Natural killer cell (primary cell): ENCODE data around the gene TFAP2D. TPM values are rescaled to one million over a fixed set of nuclear protein-coding genes. Genes with fewer than 3 reads are reported as not detected.

ENCODE experiments used
- ATAC-seq, 3 donors: fragments of 150-1000 bp in 2 of 3; fragments of 200-7000 bp in 1 of 3; cut with Tn5 transposase; 1 replicate in 1 of 3; 2 replicates in 2 of 3; pipeline ENCODE4 v1.10.0; 2021; ENCODE audit warnings: mild to moderate bottlenecking in 2 of 3, moderate library complexity in 2 of 3
- DNase-seq, 2 donors: peaks; one replicate each; pipeline versions ENCODE4 v3.0.0 to v3.0.0-alpha.2; 2013 to 2021; ENCODE audit warnings: mixed read lengths in 1 of 2
- H3K27ac ChIP-seq: one replicate; pipeline ENCODE4 v1.5.1; 2013; ENCODE audit warnings: mild to moderate bottlenecking, low read length
- H3K27me3 ChIP-seq: one replicate; pipeline ENCODE4 v1.6.1; 2013; ENCODE audit warnings: low read length; ENCODE audit not compliant: control insufficient read depth, insufficient read depth
- H3K36me3 ChIP-seq: one replicate; pipeline ENCODE4 v1.6.1; 2013; ENCODE audit warnings: low read length; ENCODE audit not compliant: control insufficient read depth, insufficient read depth
- H3K4me1 ChIP-seq: one replicate; pipeline ENCODE4 v1.6.1; 2013; ENCODE audit warnings: low read length; ENCODE audit not compliant: control insufficient read depth, insufficient read depth
- H3K4me3 ChIP-seq: one replicate; pipeline ENCODE4 v1.5.1; 2013; ENCODE audit warnings: low read length
- H3K9me3 ChIP-seq: one replicate; pipeline ENCODE4 v1.6.1; 2013; ENCODE audit warnings: low read length; ENCODE audit not compliant: control insufficient read depth, insufficient read depth
- H3K27ac Mint-ChIP-seq, 2 donors: one replicate each; pipeline ENCODE4 v1.8.0; 2022; ENCODE audit warnings: mild to moderate bottlenecking in 2 of 2, mixed read lengths in 2 of 2, moderate library complexity in 1 of 2
- H3K27me3 Mint-ChIP-seq, 2 donors: one replicate each; pipeline ENCODE4 v1.8.0; 2022; ENCODE audit warnings: low read depth in 2 of 2, mixed read lengths in 2 of 2
- H3K36me3 Mint-ChIP-seq: one replicate; pipeline ENCODE4 v1.8.0; 2022; ENCODE audit warnings: mixed read lengths
- H3K4me1 Mint-ChIP-seq, 2 donors: one replicate each; pipeline ENCODE4 v1.8.0; 2022; ENCODE audit warnings: mixed read lengths in 2 of 2
- H3K4me3 Mint-ChIP-seq: one replicate; pipeline ENCODE4 v1.8.0; 2022; ENCODE audit warnings: mild to moderate bottlenecking, moderate library complexity, mixed read lengths
- H3K9me3 Mint-ChIP-seq, 2 donors: one replicate each; pipeline ENCODE4 v1.8.0; 2022; ENCODE audit warnings: mixed read lengths in 2 of 2
- WGBS: methylation state at CpG from one replicate; pipeline ENCODE4 v1.1.7; 2013; ENCODE audit warnings: missing lambda C conversion rate; ENCODE audit not compliant: insufficient coverage; 5-methylcytosine and 5-hydroxymethylcytosine counted together
- intact Hi-C: fragments of 100-400 bp; cut with micrococcal nuclease; formaldehyde crosslinking; loops from one replicate; pipeline ENCODE4 v1.14.2; 2022
- total RNA-seq, 4 donors: library from RNA; stranded (reverse); fragments of 120-200 nt in 1 of 4; gene quantifications; one replicate each; pipeline versions ENCODE4 v1.2.3 to v1.2.4, GENCODE V29; 2013 to 2022
- TF ChIP-seq, protein P1 (sequence below): fragments of 200-600 bp; IDR thresholded peaks from one replicate; pipeline ENCODE4 v1.8.0; 2022; ENCODE audit warnings: antibody characterized with exemption

Gene TFAP2D
- total RNA-seq, 3 donors from 2014 or later (not counting 1 experiment from before 2014, with no cell fraction given): not detected

GRCh38 chr6:50714487-50715379 lies 1.4 kb downstream of the TFAP2D start:
- DNase-seq (no peak), ATAC-seq (no peak)
- Mint-ChIP-seq H3K4me3 (no peak overlapping the region), H3K4me1 (no peaks in the 10 kb centered on the region), H3K9me3 (peaks cover 10 to 14% of the 10 kb centered on the region in 2 donors), H3K27ac (no peak overlapping the region), H3K36me3 (peaks cover 33% of the 10 kb centered on the region), H3K27me3 (peaks cover 29 to 54% of the 10 kb centered on the region in 2 donors)
- WGBS: 5% methylated on average over 51 of the region's 51 CpGs
- intact Hi-C loops: no loop called here
- peaks cover 15% of the 10 kb centered on the region for H3K27me3 ChIP-seq
- H3K36me3 ChIP-seq: no peaks in the 10 kb centered on the region
- no peak overlapping the region for H3K4me3 ChIP-seq
- TF ChIP-seq, protein P1, sequence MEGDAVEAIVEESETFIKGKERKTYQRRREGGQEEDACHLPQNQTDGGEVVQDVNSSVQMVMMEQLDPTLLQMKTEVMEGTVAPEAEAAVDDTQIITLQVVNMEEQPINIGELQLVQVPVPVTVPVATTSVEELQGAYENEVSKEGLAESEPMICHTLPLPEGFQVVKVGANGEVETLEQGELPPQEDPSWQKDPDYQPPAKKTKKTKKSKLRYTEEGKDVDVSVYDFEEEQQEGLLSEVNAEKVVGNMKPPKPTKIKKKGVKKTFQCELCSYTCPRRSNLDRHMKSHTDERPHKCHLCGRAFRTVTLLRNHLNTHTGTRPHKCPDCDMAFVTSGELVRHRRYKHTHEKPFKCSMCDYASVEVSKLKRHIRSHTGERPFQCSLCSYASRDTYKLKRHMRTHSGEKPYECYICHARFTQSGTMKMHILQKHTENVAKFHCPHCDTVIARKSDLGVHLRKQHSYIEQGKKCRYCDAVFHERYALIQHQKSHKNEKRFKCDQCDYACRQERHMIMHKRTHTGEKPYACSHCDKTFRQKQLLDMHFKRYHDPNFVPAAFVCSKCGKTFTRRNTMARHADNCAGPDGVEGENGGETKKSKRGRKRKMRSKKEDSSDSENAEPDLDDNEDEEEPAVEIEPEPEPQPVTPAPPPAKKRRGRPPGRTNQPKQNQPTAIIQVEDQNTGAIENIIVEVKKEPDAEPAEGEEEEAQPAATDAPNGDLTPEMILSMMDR: no peak
- H3K9me3 ChIP-seq: no peaks in the 10 kb centered on the region
- no peak overlapping the region for H3K27ac ChIP-seq
- H3K4me1 ChIP-seq: no peaks in the 10 kb centered on the region

DNA sequence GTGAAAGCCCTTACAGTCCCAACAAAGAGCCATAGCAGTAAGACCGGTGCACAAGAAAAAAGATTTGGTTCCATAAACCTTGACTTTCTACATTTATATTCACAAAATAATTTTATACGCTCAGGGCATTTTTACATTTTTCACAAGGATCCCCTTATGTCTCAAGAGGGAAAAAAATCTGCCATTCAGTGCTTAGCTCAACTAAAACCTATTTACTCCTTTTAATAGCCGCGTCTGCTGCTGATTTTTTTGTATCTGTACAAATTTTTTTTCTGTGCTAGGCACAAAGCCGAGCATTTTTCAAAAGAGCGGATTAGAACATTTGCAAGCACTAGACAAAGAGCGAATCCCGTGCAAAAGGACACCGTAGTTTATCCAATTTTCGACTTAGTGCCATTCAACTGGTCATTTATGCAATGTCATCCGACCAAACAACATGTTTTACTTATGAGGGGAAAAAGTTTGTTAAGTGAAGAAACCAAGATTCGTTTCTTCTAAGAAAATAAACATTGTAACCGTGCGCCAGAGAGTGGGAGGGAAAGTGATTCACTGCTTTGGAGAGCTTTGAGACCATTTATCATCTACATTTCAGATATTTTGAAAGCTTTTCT lies 3.7 kb downstream of the TFAP2D start:
- WGBS: 14% methylated on average over 14 of the region's 14 CpGs
- Mint-ChIP-seq H3K4me3 (no peak overlapping the region), H3K4me1 (no peaks in the 10 kb centered on the region), H3K9me3 (peaks cover 10 to 12% of the 10 kb centered on the region in 2 donors), H3K27ac (no peak overlapping the region), H3K36me3 (peaks cover 33% of the 10 kb centered on the region), H3K27me3 (peaks cover 30 to 65% of the 10 kb centered on the region in 2 donors)
- TF ChIP-seq, protein P1: no peak
- Histone ChIP-seq H3K9me3 (no peaks in the 10 kb centered on the region), H3K27ac (no peak overlapping the region), H3K36me3 (no peaks in the 10 kb centered on the region), H3K4me3 (no peak overlapping the region), H3K4me1 (no peaks in the 10 kb centered on the region), H3K27me3 (peaks cover 19% of the 10 kb centered on the region)
- DNase-seq (no peak), ATAC-seq (no peak)
- intact Hi-C loops: no loop called here

DNA sequence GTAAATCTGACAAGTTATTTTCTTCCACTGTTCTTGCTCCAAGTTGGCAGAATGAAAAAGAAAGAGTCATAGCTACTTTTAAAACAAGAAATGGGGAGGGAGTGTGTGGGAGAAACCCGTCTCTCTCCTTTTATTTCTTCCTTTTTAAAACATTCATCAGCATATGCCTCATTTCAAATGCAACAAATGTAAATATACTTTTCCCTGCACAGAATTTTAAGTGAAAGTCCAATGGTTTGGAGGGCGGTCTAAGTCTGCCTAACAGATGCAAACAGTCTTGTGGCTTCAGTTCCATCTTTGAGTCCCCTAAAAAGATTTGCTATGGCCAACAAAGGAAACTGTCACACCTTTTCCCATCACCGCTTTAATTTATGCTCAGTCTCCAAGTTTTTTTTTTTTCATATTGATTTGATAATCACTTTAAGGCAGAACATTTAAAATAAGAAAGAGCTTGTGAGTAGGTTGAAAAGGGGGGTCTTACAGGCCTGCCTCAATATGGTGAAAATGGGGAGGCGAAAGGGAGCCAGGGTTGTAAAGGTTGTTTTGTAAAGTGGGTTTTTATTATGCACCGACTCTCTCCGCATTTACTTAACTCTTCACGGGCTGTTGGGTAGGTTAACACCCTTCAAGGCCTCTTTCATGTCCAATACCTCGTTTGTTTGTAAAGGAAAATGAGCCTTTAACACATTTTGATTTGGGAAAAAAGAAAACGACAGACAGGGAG lies 4.6 kb downstream of the TFAP2D start:
- Mint-ChIP-seq H3K9me3 (peaks cover 12 to 13% of the 10 kb centered on the region in 2 donors), H3K4me1 (no peaks in the 10 kb centered on the region), H3K27ac (no peak overlapping the region), H3K36me3 (peaks cover 33% of the 10 kb centered on the region), H3K27me3 (peaks cover 38 to 65% of the 10 kb centered on the region in 2 donors), H3K4me3 (no peak overlapping the region)
- peaks cover 19% of the 10 kb centered on the region for H3K27me3 ChIP-seq
- ATAC-seq (no peak), DNase-seq (no peak)
- no peak overlapping the region for H3K4me3 ChIP-seq
- TF ChIP-seq, protein P1: no peak
- peaks cover 4% of the 10 kb centered on the region for H3K9me3 ChIP-seq
- intact Hi-C loops: no loop called here
- no peaks in the 10 kb centered on the region for H3K4me1 ChIP-seq
- no peaks in the 10 kb centered on the region for H3K36me3 ChIP-seq
- H3K27ac ChIP-seq: no peak overlapping the region
- WGBS: 5% methylated on average over 2 of the region's 9 CpGs
